Medulla oblongata (tissue), 1 donor: ENCODE results near the gene FLRT2.

Experiments
- DNase-seq: peaks from one replicate; pipeline ENCODE4 v3.0.0-alpha.2; 2015; ENCODE audit errors: extremely low spot score

FLRT2 gene

GRCh38 chr14:85660243-85660922 is 130.4 kb downstream of the FLRT2 start:
- no peak for DNase-seq

DNA sequence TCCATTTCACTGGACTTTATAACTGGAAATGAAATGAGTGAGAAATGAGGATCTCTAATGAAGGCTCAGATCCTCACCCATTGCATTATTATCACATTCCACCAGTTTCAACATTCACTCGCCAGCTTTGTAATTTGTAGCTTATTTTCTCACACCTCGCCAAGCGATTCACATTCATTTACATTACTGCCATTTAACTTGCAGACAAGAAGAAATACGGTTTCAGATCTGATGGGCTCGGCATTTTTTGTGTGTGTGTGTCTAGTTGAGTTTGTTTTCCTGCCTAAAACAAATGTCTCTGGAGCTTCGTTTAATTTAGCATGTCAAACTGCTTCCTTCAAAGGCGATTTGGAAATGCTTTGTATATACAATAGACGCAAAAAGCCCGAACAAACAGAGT is 132.2 kb downstream of the FLRT2 start:
- no peak for DNase-seq

DNA sequence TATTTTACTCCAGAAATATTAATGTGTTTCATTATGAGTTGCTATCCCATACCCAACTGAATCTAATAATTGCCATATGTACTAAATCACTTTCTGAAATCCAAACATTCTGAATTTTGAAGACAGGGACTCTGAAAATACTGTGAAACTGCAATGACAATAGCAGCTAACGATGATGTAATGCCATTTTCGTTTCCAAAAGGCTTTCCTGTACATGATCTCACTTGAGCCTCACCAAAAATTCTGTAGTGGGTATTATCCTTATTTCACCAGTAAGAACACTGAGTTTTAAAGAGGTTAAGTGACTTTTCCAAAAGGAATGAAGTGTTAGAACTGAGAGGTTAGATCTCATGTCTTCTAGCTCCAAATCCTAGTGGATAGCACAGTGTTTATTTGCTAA is 133.3 kb downstream of the FLRT2 start:
- no peak for DNase-seq

DNA sequence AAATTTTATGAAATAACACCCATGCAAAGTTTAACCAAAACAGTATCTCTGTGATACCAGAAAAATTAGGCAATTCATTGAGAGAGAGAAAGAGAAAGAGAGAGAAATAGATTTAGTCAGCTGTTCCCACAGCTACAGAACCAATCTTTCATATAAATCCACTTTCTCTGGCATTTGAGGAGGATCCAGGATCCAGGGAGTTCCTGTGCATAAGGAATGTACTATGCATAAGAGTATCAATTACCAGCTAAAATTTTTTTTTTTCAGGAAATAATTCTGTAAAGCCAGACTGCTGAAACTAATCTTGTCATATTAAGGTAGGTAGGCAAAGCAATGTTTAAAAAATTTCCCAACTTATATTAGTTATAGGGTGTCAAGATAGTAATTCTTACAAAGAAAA is 133.7 kb downstream of the FLRT2 start:
- no peak for DNase-seq

GRCh38 chr14:85675957-85676356 is 146.0 kb downstream of the FLRT2 start:
- no peak for DNase-seq

DNA sequence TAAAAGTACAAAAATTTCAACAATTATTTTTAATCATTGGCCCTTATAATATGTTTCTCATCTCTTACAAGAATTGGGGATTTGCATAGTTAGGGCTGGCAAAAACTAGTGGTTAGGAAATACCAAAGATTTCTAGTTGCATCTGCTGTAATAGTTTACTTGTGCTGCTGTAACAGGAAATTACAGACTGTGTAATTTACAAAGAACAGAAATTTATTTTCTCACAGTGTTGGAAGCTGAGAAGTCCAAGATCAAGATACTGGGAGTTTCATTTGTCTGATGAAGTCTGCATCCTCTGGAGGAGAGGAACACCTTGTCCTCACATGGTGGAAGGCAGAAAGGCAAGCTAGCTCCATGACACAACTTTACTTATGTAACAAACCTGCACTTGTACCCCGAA is 157.0 kb downstream of the FLRT2 start:
- no peak for DNase-seq

DNA sequence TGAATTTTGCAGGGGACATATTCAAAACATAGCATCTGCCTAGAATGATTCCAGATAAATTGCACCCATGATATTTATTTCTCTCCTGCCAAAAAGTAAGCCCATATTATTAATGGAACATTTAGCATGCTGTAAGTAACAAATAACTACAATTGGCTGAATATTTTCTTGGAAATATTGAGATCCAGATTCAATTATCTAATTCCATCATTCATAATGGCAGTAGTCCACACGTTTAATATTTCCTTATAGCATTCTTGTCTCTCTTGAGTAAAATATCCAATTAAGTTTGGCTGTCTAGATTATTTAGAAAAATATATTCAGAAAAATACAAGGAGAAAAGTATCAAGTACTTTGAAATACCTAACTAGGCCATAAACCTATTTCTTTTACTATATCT is 157.5 kb downstream of the FLRT2 start:
- DNase-seq, result no peak

DNA sequence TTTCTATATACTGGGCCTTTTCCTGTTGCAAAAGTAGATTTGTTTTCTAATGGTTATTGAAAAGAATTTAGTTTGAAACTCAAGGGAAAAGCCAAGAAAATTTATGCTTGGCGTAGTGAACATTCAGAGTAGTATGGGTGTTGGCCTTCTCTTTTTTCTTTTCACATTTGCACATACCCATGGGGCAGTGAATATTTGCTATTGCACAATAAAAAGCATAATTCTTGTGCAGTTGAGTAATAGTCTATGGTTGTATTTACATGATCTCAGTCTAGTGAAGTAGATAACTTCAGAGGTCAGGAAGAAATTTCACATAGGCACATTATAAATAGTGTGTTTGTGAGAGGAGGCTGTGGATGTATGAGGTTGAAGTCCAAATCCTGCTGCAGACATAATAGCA is 158.1 kb downstream of the FLRT2 start:
- no peak for DNase-seq

- no peak for DNase-seq
Observed at GRCh38 chr14:85695300-85695699, 165.4 kb downstream of the FLRT2 start.

- DNase-seq, result no peak
Observed at GRCh38 chr14:85701116-85701515, 171.2 kb downstream of the FLRT2 start.

- DNase-seq, result no peak
Observed at GRCh38 chr14:85701763-85702162, 171.8 kb downstream of the FLRT2 start.

GRCh38 chr14:85702191-85702590 is 172.2 kb downstream of the FLRT2 start:
- no peak for DNase-seq

GRCh38 chr14:85702997-85703396 is 173.1 kb downstream of the FLRT2 start:
- no peak for DNase-seq
